22Rv1 (cell line): ENCODE results near the gene MICU2.

Source experiments
- H3K27ac ChIP-seq: fragments of 450-650 bp; 2 replicates; pipeline ENCODE4 v1.5.1; 2017
- CTCF ChIP-seq: fragments of 450-650 bp; IDR thresholded peaks from 2 replicates; pipeline ENCODE4 v1.5.1; 2017; ENCODE audit warnings: mild to moderate bottlenecking
- ZFX ChIP-seq: fragments of 450-650 bp; IDR thresholded peaks from 2 replicates; pipeline ENCODE4 v1.6.1; 2017; ENCODE audit warnings: antibody characterized with exemption, borderline replicate concordance

Gene MICU2

GRCh38 chr13:21546372-21546771 lies 57.6 kb downstream of the MICU2 start:
- no peak for TF ChIP-seq ZFX
- no peak for TF ChIP-seq CTCF
- H3K27ac ChIP-seq = no peak overlapping the region

- H3K27ac ChIP-seq = no peak overlapping the region
- TF ChIP-seq ZFX (no peak), CTCF (no peak)
These were observed 59.5 kb downstream of the MICU2 start for GRCh38 chr13:21544515-21544914.

GRCh38 chr13:21542563-21542962 lies 61.4 kb downstream of the MICU2 start:
- no peak overlapping the region for H3K27ac ChIP-seq
- no peak for TF ChIP-seq ZFX
- no peak for TF ChIP-seq CTCF

GRCh38 chr13:21541980-21542379 lies 62.0 kb downstream of the MICU2 start:
- TF ChIP-seq ZFX = no peak
- TF ChIP-seq CTCF = no peak
- no peak overlapping the region for H3K27ac ChIP-seq

GRCh38 chr13:21541271-21541670 lies 62.7 kb downstream of the MICU2 start:
- TF ChIP-seq ZFX = no peak
- TF ChIP-seq CTCF = no peak
- no peak overlapping the region for H3K27ac ChIP-seq

GRCh38 chr13:21539687-21540086 lies 64.3 kb downstream of the MICU2 start:
- TF ChIP-seq CTCF = no peak
- no peak for TF ChIP-seq ZFX

GRCh38 chr13:21538753-21539152 lies 65.2 kb downstream of the MICU2 start:
- no peak overlapping the region for H3K27ac ChIP-seq
- TF ChIP-seq ZFX (no peak), CTCF (no peak)

More at GRCh38 chr13:21539687-21540086, 64.3 kb downstream of the MICU2 start:
- H3K27ac ChIP-seq = no peak overlapping the region
